Measurements from ENCODE around the gene CPNE7.
A peak's percentile ranks its signal among the peaks of the same experiment; 100 is the strongest.
"Not testable (repeated sequence)": the region's sequence is repeated elsewhere in the genome, so short reads cannot be mapped to it uniquely, and the experiment has no call there.

CPNE7 gene

GRCh38 chr16:89569506-89570341 lies 5.8 kb upstream of the CPNE7 start:
- no peak for DNase-seq

DNA sequence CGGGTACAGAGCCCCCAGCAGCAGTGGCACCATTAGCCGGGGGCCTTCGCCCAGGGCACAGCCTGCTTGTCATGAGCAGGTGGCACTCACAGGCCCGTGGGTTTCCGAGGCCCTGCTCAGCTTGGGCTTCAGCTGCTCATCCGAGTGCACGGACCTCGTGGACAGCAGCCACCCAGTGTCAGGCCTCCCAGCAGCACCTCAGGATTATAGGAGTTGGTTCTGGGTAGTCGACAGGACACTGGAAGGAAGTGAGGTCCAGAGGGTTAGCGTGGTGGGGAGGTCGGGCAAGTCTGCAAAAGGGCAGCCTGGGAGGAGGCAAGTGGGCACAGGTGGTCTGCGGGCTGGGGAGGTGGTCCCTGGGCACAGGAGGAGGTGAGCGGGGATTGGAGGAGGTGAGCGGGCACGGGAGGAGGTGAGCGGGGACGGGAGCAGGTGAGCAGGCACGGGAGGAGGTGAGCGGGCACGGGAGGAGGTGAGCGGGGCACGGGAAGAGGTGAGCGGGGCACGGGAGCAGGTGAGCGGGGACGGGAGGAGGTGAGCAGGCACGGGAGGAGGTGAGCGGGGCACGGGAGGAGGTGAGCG lies 5.1 kb upstream of the CPNE7 start:
- no peak for DNase-seq

DNA sequence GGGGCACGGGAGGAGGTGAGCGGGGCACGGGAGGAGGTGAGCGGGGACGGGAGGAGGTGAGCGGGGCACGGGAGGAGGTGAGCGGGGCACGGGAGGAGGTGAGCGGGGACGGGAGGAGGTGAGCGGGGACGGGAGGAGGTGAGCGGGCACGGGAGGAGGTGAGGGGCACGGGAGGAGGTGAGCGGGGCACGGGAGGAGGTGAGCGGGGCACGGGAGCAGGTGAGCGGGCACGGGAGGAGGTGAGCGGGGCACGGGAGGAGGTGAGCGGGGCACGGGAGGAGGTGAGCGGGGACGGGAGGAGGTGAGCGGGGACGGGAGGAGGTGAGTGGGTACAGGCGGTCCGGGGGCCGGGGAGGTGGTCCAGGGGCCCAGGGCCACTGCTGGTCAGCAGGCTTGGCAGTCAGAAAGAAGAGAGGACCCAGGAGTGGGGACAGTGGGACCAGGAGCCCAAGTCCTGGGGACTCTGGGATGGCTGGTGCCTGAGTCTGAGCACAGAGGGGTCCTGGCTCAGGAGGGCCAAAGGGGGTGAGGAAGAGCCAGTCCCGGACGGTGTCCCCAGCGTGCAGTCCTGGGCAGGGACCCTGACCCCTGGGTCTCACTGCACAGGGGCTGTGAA lies 4.5 kb upstream of the CPNE7 start:
- DNase-seq, result not testable (repeated sequence)

DNA sequence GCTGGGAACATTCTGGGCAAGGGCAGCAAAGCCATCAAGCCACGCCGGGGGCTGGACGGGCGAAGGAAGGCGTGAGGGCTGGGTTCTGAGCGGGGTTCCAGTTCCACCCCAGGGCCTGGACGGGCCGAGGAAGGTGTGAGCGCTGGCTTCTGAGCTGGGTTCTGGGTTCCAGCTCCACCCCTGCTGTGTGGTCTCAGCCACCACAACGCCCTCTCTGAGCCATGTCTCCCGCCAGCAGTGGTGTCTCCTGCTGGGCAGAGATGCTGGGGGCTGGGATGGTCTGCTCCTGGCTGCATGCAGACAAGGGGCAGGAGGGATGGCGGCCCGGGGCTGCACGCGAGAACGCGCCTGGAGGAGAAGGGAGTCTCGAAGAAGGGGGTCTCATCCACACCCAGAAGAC lies 3.9 kb upstream of the CPNE7 start:
- no peak for DNase-seq

DNA sequence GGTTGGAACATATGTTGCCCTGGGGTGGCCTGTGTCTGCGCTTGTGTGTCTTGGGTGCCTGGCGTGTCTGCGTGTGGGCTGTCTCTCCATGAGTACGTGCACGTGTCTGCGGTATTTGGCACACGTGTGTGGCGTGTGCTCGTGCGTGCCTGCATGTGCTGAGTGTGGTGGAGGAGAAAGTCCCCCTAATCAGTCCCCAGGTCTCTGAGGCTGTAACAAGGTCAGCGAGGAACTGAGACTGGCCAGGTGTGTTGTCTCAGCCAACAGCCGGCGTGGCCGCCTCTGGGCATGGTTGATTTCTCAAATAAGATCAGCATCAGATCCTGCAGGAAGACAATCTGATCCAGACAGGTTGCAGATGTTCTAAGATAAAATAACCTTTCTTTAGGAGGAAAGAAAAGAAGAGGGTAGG lies 3.5 kb upstream of the CPNE7 start:
- no peak for DNase-seq

GRCh38 chr16:89572485-89573205 lies 2.9 kb upstream of the CPNE7 start:
- peak; percentile 46 for DNase-seq

DNA sequence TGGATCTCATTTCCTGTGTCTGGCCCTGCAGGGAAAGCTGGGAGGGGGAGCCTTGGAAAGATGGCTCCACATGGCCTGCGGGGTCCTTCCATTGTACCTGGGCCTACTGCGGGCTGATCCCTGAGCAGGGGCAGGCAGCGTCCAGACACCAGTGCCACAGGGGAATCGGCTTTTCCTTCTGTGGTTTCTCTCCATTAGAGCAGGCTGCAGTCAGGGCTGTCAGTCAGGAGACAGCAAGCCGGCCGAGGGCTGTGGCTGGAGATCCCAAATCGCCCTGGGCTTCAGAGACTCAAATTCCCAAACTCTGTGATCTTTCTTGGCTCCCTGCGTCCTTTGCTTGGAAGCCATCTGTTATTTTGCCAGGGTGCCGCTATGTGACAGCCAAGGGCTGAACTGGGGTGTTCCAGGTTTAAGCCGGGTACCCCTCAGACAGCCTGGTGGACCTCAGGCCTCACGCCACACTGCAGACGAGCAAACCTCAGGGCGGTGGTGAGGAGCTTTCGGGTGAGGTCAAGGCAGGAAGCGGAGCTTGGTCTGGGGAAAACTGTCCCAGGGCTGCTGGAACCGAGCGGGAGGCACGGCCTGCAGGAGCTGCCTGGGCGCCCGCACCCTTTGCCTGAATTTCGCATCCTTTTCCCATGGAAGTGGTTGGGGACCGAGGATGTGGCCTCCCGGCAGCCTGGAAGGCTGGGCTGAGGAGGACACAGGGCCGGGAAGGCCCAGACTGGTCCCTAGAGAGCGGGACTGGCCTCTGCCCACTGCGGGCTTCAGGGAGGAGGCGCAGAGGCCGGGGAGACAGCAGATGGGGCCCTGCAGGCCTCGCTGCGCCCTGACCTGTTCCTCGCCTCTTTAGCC lies 1.5 kb upstream of the CPNE7 start:
- DNase-seq, result no peak

GRCh38 chr16:89574681-89575246 lies 794 bp upstream of the CPNE7 start:
- peak; percentile 85 for DNase-seq

DNA sequence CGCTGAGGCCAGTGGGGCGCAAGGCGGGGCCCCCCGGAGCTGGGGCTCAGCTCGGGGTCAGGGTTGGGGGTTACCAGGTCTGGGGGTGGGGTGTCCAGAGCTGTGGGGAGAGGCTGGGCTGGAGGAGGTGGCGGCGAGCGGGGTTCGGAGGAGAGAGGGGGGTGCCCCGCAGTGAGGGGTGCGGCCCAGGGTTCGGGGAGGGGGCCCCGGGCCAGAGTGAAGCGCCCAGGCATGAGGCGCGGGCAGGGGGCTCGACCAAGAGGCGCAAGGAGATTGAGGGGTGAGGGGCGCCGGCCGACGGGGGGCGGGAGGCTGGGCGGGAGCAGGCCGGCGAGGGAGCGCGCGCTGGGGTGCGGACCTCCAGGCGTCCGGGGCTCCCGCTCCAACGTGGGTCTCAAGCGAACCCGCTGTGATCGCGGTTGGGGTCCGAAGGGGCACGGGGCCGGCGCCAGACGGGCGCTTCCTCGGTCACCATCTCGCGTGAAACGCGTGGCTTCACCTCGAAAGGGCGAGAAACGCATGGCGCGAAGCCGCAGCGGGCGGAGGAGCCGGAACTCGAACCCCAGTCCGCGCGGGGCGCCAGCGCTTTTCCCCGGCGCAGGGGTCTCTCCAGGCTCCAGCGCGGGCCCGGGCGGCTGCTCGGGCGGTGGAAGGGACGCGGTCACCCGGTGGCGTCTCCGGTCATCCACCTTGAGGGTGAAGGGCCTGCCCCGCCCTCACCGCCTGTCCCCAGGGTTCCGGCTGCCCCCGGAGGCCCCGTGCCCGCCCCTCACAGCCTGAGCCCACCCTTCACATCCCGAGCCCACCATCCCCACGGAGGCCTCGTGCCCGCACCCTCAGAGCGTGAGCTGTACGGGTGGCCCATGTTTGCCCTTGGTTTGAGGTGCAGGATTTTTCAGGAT lies 846 bp downstream of the CPNE7 start:
- DNase-seq, result no peak

DNA sequence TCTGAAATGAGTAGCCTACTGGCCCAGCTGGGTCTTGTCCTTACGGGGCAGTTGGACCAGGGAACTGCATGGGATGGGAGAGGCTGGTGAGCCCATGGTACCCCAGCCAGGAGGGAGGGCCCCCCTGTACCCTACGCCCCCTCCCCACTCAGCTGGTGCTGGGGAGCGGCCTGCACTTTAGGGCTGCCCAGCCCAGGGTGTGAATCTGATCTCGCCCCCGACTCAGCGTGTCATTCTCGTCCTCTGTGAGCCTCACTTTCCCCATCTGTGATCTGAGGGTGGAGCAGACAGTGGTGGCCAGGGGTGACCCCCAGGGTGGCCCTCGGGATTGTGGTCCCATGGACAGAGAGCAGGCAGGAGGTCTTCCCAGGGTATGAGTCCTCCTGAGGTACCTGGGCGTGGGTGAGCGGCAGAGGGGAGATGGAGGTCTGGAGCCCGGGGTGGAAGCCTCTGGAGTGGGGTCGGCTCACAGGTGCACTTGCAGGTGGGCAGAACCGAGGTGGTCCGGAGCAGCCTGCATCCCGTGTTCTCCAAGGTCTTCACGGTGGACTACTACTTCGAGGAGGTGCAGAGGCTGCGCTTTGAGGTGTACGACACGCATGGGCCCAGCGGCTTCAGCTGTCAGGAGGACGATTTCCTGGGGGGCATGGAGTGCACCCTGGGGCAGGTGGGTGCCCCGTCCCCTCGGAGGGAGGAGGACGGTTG lies 1.6 kb downstream of the CPNE7 start:
- no peak for DNase-seq

GRCh38 chr16:89579351-89579750 lies 3.8 kb downstream of the CPNE7 start:
- no peak for DNase-seq

- DNase-seq, result no peak
These were observed 5.6 kb downstream of the CPNE7 start for GRCh38 chr16:89581045-89581695.

DNA sequence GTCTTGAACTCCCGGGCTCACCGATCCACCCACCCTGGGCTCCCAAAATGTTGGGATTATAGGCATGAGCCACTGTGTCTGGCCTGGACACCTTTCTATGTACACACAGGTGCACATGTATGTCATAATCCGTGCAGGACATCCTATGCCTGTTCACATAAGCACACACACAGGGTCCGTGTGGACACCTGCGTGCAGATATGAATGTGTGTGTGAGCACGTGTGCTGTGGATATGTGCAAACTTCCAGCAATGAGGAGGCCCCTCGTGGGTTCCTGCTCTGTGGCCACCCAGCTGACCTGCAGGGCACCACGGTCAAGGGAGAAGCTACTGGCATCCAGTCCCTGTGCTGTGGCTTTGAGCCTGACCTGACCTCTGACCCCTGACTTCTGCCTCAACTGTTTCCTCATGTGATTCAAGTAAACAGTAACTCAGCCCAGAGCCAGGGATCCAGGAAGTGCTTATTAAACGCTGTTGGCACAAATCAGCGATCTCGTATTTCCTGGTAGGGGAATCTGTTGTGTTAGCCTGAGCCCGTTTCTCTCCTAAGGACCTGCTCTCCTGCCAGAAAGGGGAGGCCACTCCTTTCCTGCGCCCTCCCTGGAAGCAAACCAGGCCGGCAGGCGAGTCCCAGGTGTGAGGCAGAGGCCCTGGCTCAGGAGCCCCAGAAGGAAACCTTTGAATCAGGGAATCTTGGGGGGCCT lies 6.5 kb downstream of the CPNE7 start:
- DNase-seq, result no peak

GRCh38 chr16:89582614-89583196 lies 7.1 kb downstream of the CPNE7 start:
- no peak for DNase-seq

- DNase-seq, result no peak
These were observed 7.8 kb downstream of the CPNE7 start for GRCh38 chr16:89583197-89583894.

- no peak for DNase-seq
These were observed 8.5 kb downstream of the CPNE7 start for GRCh38 chr16:89583895-89584644.

Data from hematopoietic multipotent progenitor cell treated with erythropoietin and hydrocortisone succinate and interleukin-3 and kit ligand, for 4 days (in vitro differentiated cells).